Fibroblast of the conjunctiva (primary cell): ENCODE measurements around the gene L3MBTL3.
A peak's percentile ranks its signal among the peaks of the same experiment; 100 is the strongest.

Experiments
- DNase-seq: peaks from one replicate; pipeline ENCODE4 v3.0.0-alpha.2; 2010; ENCODE audit warnings: low read depth

L3MBTL3 gene

GRCh38 chr6:130018292-130018743 lies at the start of gene L3MBTL3:
TSS of gene L3MBTL3 (plus strand) at chr6:130018581. CDS start at chr6:130042700, 24,119 bp downstream.
- DNase-seq = peak; percentile 65

DNA sequence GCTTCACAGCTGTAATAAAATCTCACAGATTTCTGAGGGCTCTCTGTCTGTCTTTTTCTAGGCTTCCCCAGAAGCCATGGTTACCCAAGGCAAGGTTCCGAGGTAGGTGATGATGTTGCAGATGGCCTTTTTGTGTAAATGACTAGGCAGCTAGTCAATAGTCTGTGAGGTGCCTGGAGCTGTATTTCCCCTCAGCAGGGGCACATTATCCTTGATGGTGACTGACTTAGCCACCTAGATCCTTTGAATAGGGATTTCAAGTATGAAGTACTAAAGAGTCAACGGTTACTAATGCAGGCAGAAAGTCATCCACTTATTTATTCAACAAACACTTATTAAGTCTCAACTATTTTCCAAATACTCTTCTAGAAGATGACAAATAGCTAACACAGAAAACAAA lies 49.3 kb upstream of the L3MBTL3 start:
- no peak for DNase-seq

DNA sequence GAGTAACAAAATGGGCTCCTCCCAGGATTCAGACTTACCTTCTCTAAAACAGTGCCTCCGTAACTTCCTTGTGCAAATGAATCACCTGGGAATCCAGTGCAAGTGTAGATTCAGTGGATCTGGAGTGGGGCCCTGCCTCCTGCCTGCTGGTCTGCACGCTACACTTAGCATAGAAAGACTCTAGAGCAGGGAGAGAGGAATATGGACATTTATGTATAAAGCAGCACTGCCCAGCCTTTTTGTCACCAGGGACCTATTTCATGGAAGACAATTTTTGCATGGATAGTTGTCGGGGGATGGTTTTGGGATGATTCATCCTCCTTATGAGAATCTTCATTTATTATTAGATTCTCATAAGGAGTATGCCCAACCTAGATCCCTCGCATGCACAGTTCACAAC lies 42.3 kb upstream of the L3MBTL3 start:
- no peak for DNase-seq

DNA sequence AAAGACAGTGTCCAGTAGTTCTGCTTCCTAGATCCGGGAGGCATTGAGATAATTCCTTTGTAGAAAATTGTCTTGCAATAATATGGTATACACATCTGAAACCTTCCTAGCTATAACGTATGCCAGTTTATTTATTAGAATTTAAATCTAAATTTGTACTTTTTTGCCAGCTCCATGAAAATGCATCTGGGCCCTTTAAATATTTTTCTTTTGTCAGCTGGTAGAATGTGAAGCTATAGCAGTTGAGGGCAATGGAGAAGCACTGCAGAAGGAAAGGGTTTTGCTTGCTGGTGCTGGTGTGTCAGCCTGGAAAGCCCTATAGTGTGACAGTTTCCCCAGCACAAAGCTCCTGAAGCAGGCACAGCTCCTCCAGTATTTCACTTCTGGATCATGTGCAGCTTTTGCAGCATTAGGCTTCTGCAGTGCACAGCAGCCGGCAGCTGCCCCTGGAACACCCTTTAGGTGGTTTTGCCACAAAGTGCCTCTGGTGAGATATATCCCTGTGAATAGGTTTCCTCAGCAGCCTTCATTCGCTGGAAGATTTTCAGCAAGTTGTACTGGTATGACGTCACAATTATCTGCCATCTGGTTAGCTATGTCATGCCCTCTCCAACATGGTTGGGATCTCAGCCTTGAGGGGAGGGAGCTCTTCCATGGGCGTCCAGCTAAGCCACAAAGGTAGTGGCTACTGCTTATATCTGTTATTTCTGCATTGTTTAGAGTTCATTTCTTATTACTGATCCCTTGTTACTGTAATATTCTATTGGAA lies 40.0 kb upstream of the L3MBTL3 start:
- DNase-seq = no peak

- no peak for DNase-seq
Measured at GRCh38 chr6:129980821-129981220, 37.6 kb upstream of the L3MBTL3 start.

- peak; percentile 1 for DNase-seq
Measured at GRCh38 chr6:129981598-129981997, 36.8 kb upstream of the L3MBTL3 start.

GRCh38 chr6:129989396-129989795 lies 29.0 kb upstream of the L3MBTL3 start:
- DNase-seq = no peak

DNA sequence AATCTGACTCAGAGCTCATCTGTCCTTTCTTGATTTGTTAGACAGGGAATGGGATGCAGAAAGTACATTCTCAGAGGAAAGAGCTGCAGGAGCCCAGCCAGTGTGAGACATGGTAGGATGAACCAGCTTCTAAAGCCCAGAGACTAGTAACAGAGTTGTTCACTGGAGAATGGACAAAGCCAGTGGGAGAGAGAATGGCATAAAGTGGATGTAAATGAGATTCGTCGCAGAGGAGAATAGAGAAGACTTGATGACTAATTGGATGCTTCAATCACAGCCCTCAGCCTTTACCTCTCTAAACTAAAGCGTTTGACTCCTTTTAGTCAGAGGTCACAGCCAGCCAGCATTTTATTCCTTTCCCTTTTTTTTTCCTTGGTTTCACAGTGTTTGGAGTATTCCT lies 25.5 kb upstream of the L3MBTL3 start:
- no peak for DNase-seq

- no peak for DNase-seq
Measured at GRCh38 chr6:129994410-129994809, 24.0 kb upstream of the L3MBTL3 start.

GRCh38 chr6:129996387-129996786 lies 22.0 kb upstream of the L3MBTL3 start:
- DNase-seq = no peak

DNA sequence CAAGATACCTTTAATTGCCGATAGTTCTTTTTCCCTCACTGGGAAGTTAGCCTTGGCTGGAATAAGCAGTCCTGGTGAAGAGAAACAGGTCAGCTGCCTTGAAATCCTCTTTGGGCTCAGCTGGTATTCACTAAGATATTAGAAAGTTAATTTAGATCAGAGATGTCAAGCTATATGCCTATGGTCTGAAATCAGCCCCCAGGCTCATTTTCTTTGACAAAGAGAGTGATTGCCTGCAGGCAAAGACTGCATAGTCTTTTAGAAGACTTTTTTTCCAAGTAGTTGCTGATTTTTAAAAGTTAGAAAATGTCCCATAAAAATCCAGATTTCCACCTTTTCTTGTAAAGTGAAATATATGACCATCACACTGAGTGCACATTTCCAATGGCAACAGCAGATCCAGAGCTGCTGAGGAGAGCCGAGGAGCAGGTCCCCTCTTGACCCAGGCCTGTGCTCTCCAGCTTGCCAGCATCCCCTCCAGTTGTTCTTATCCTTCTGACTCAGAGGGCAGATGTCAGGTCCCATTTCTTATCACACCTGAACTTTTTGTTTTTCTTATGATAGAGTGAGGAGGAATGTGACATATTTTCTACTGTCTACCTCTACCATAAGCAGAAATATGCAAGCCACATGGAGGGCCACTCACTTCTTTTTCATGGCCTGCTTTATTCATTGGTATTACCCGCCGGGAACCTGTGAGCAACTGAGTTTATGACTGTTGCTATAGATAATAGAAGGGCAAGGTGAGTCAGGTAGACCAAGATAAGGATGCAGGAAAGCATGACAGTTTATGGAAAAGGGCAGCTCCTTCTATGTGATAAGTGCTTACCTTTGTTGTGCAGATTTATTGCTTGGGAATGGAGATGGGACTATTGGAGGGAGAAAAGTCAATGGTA lies 17.6 kb upstream of the L3MBTL3 start:
- DNase-seq = no peak

DNA sequence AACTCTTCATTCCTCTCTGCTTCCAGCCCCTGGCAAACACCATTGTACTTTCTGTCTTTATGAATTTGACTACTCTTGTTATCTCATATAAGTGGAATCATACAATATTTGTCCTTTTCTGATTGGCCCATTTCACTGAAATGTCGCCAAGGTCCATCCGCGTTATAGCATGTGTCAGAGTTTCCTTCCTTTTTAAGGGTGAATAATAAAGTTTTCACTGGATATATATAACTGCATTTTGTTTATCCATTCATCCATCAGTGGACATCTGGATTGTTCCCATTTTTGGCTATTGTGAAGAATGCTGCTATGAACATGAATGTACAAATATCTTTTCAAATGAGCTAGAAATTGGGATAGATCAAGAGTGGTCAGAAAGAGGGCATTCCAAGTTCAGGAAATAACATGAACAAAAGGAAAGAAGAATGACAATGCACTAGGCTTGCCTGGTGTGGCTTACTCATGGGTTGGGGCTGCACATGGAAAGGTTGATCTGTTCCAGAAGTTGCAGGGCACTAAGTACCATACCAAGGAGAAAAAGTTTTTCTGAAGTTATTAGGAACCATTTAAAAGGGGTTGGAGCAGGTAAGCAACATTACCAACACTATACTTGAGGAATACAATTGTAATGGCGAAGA lies 10.0 kb upstream of the L3MBTL3 start:
- no peak for DNase-seq

DNA sequence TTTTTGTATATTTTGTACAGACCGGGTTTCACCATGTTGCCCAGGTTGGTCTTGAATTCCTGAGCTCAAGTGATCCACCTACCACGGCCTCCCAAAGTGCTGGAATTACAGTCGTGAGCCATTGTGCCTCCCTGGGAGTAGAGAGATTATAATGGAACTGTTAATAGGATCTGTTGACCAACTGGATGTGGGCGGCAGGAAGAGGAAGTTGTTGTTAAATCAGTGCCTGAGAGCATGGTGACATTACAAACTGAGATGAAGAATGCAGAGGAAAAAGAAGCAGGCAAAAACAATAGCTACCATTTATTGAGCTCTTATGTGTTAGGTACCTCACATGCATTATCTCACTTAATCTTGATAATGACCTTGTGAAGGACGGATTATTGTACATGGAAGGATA lies 9.2 kb upstream of the L3MBTL3 start:
- no peak for DNase-seq

- no peak for DNase-seq
Measured at GRCh38 chr6:130010387-130010786, 8.0 kb upstream of the L3MBTL3 start.

DNA sequence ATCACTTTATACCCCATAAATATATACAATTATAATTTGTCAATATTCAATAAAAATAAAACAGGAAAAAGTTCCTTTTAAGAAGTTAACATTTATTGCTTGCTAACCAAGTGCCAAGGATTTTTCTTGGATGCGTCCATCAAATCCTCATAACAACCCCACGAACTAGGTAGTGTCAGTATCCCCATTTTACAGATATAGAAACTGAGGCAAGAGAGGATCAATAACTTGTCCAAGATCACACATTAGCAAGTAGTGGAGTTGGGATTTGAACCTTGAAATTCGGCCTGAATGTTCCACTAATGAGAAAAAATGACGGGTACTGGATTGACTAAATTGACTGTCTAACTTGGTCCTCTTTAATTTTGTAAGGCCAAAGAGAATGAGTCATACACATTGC lies 5.7 kb upstream of the L3MBTL3 start:
- DNase-seq = no peak

- no peak for DNase-seq
Measured at GRCh38 chr6:130018744-130019325, 454 bp downstream of the L3MBTL3 start.

- no peak for DNase-seq
Measured at GRCh38 chr6:130019326-130020072, 1.1 kb downstream of the L3MBTL3 start.

- no peak for DNase-seq
Measured at GRCh38 chr6:130020073-130020906, 1.9 kb downstream of the L3MBTL3 start.

GRCh38 chr6:130020907-130021629 lies 2.7 kb downstream of the L3MBTL3 start:
- peak; percentile 90 for DNase-seq

GRCh38 chr6:130026859-130027258 lies 8.5 kb downstream of the L3MBTL3 start:
- DNase-seq = no peak
